ENCODE measurements around the gene LPCAT2. TPM values are rescaled to one million over a fixed set of nuclear protein-coding genes. Genes with fewer than 3 reads are reported as not detected.

Gene LPCAT2
- total and polyA plus RNA-seq, 2 donors (not counting 3 experiments of a cell fraction or from before 2014, with no cell fraction given), result 64.5 to 72.9 TPM

DNA sequence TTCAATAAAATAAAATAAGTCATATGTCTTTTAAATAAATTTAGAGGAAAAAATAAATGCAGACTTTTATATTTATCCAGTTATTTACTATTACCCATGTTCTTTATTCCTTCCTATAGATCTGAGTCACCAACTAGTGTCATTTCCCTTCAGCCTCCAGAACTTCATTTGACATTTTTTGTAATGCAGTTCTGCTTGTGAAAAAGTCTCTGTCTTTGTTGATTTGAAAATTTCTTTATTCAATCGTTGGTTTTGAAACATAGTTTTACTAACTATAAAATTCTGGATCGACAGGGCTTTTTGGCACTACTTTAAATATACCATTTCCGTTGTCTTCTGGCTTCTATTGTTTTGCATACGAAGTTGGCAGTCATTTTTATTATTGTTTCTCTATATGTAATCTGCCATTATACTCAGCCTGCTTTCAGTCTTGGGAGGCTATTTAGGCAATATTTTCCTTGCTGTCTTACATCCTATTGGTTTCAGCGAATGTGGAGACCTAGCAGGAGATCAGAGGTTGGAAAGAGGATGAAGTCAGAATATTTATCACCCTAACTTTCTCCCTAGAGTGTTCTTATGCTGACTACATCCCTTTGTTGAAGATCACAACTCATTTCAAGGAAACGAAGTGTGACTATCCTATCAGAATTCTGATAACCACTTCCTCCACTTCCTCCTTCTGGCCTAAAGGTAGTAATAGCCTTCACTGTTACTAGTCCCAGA, 104.9 kb downstream of the LPCAT2 start:
- TF ChIP-seq JUN (IDR thresholded peaks at IDR 0.05; ENCODE audit: borderline replicate concordance, insufficient read depth, insufficient read length, low read depth) (no peak), EZH2 (IDR thresholded peaks at IDR 0.05; ENCODE audit: borderline replicate concordance, low read depth, low read length, severe bottlenecking) (no peak), POLR2A (IDR thresholded peaks at IDR 0.05; ENCODE audit: low read depth, low read length) (no peak), GATA2 (IDR thresholded peaks at IDR 0.05; ENCODE audit: insufficient read depth, insufficient read length, low read depth, low read length) (peak; percentile 55), MYC (IDR thresholded peaks at IDR 0.05; ENCODE audit: low read depth, low read length) (no peak), FOS (IDR thresholded peaks at IDR 0.05; ENCODE audit: borderline replicate concordance, insufficient read depth, low read length) (peak; percentile 70), POLR2AphosphoS5 (IDR thresholded peaks at IDR 0.05; ENCODE audit: insufficient read depth, low read depth, low read length) (no peak)
- TF ChIP-seq, protein P1, sequence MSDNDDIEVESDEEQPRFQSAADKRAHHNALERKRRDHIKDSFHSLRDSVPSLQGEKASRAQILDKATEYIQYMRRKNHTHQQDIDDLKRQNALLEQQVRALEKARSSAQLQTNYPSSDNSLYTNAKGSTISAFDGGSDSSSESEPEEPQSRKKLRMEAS (IDR thresholded peaks at IDR 0.05; ENCODE audit: insufficient read depth, insufficient read length), result no peak
- TF ChIP-seq, protein P2, sequence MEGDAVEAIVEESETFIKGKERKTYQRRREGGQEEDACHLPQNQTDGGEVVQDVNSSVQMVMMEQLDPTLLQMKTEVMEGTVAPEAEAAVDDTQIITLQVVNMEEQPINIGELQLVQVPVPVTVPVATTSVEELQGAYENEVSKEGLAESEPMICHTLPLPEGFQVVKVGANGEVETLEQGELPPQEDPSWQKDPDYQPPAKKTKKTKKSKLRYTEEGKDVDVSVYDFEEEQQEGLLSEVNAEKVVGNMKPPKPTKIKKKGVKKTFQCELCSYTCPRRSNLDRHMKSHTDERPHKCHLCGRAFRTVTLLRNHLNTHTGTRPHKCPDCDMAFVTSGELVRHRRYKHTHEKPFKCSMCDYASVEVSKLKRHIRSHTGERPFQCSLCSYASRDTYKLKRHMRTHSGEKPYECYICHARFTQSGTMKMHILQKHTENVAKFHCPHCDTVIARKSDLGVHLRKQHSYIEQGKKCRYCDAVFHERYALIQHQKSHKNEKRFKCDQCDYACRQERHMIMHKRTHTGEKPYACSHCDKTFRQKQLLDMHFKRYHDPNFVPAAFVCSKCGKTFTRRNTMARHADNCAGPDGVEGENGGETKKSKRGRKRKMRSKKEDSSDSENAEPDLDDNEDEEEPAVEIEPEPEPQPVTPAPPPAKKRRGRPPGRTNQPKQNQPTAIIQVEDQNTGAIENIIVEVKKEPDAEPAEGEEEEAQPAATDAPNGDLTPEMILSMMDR (IDR thresholded peaks at IDR 0.05; ENCODE audit: extremely low read depth in 1 of 2, insufficient read depth in 1 of 2, low read depth in 1 of 2, low read length in 2 of 2), result no peak
- H3K36me3 ChIP-seq (ENCODE audit: control insufficient read depth in 2 of 2, extremely low read depth in 1 of 2, insufficient read depth in 2 of 2, low read length in 2 of 2), result no peaks in the 10 kb centered on the region
- peak overlapping the region; percentile 64 for H3K27ac ChIP-seq (ENCODE audit: insufficient read depth, low read depth, low read length)
- H3K9ac ChIP-seq (replicated peaks; ENCODE audit: extremely low read depth, insufficient read depth, low read length), result peak overlapping the region; percentile 30
- H4K20me1 ChIP-seq (replicated peaks; ENCODE audit: control insufficient read depth, extremely low read depth, insufficient read depth, low read length), result no peaks in the 10 kb centered on the region
- H3K4me3 ChIP-seq (replicated peaks in 1 of 3; ENCODE audit: insufficient read depth in 1 of 3, low read depth in 1 of 3, low read length in 3 of 3), result peak overlapping the region in 1 of 3 experiments; percentile 18
- ChIA-PET CTCF (no interaction called here), POLR2A (no interaction called here)
- FAIRE-seq, result peak; percentile 40
- H3K9me1 ChIP-seq (replicated peaks; ENCODE audit: control insufficient read depth, extremely low read depth, insufficient read depth, low read length), result no peaks in the 10 kb centered on the region
- H3K4me1 ChIP-seq (ENCODE audit: control insufficient read depth, extremely low read depth, insufficient read depth, low read length), result peaks cover 22% of the 10 kb centered on the region
- H3K79me2 ChIP-seq (ENCODE audit: control insufficient read depth, insufficient read depth, low read length), result no peaks in the 10 kb centered on the region
- TSS peak; percentile 76 for BruUV-seq (replicated peaks)
- dilution Hi-C loops (cut with MboI; ENCODE audit: extremely low pct_ligation_motif_present, low sequenced_read_pairs) (no loop called here), intact Hi-C loops (cut with micrococcal nuclease) (loop anchor here (1.0 kb wide), 2 partner anchors 49 to 54 kb away; no protein-coding TSS in a partner anchor)
- H2AFZ ChIP-seq (ENCODE audit: low read depth, low read length), result peak overlapping the region; percentile 14
- peak; percentile 72 for DNase-seq (ENCODE audit: low read depth, low spot score)
- H3K27me3 ChIP-seq (ENCODE audit: control insufficient read depth in 2 of 2, insufficient read depth in 2 of 2, low read length in 2 of 2), result no peaks in the 10 kb centered on the region
- peak overlapping the region; percentile 62 for H3K4me2 ChIP-seq (ENCODE audit: insufficient read depth, low read length)
- H3K9me3 ChIP-seq (replicated peaks; ENCODE audit: control insufficient read depth, insufficient read depth, low read length), result no peaks in the 10 kb centered on the region
